HG03045 (cell line): ENCODE data around the gene S100A7A.
"Not testable (repeated sequence)": the region's sequence is repeated elsewhere in the genome, so short reads cannot be mapped to it uniquely, and the experiment has no call there.

Experiments used
- ATAC-seq: cut with Tn5 transposase; IDR thresholded peaks from one replicate; pipeline ENCODE4 v1.9.1; 2021; ENCODE audit warnings: mild to moderate bottlenecking, moderate library complexity; ENCODE audit not compliant: unreplicated experiment

The S100A7A gene

GRCh38 chr1:153447498-153448170 is 31.3 kb downstream of the S100A7A start:
- ATAC-seq, result no peak

GRCh38 chr1:153448851-153449250 is 32.5 kb downstream of the S100A7A start:
- ATAC-seq, result not testable (repeated sequence)

DNA sequence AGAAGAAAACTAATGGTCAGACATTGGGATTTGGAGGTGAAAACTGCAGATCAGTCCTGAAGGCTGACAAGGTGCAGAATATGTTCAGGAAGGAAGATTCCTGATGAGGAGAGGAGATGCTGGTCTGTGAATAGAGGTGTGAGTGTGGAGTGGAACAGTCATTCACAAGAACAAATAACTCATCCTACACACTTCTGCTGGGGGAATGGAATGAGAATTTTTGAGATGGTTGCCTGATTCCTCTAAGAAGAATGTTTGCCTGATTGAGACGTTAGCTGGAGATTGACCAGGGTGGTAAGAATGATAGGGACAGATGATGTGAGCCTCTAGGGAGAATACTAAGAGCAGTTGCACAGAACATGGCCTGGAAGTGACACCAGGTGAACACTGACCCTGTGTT is 40.1 kb downstream of the S100A7A start:
- ATAC-seq, result no peak

DNA sequence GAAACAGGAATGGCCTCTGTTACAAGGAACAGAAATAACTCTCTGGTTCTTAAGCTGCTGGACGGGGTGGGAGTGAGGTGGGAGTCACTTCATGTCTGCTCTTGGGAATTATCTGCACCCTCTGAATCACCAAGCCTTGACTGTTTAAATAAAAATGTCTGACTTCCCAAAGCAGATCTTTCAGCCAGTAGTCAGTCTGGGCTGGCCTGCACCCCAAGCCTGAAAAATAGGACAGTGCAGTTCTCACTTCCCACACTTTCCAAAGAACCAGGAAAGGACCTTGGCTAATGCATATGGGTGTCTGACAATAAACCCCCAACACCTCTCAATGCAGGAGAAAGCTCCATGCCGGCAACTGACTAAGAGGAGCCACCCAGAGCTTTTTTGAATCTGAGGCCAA is 43.3 kb downstream of the S100A7A start:
- ATAC-seq, result no peak

DNA sequence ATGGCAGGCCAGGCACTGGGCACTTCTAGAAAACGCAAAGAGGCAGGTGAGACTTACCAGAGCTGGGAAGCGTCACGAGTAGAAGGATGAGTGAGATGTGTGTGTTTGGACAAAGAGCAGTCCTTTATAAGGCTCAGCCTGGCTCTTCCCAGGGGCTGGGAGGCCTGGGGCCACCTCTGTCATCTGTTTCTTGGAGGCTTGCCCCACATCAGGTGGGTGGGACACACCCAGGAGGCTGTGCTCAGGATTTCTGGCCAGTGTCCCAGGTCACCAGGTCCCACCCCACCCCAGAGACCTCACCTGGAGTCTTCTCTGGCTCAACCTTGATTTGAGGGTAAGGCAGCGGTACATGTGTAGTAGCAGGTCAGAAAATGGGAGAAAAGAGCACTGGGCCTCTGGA is 44.2 kb downstream of the S100A7A start, which contains the start of gene S100A7:
Gene S100A7 (minus strand): TSS at position 101 of the 400 bp plus-strand sequence. CDS start 1,638 bp downstream, outside the sequence.
- no peak for ATAC-seq

DNA sequence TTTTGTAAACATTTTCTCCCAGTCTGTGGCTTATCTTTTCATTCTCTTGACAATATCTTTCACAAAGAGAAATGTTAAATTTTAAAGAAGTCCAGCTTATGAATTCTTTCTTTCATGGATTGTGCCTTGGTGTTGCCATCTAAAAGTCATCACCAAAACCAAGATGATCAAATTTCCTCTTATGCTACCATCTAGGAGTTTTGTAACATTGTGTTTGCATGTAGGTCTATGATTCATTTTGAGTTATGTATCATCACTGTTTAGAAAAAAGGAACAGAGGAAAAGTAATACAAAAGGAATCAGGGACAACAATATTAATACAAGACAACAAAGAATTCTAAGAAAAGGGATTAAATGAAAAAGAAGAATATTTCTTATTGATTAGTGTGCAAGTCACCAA is 46.4 kb downstream of the S100A7A start:
- not testable (repeated sequence) for ATAC-seq

- ATAC-seq, result no peak
Observed at GRCh38 chr1:153465811-153466636, 49.7 kb downstream of the S100A7A start.

GRCh38 chr1:153466908-153467307 is 50.6 kb downstream of the S100A7A start:
- ATAC-seq, result no peak

GRCh38 chr1:153470707-153471106 is 54.4 kb downstream of the S100A7A start:
- ATAC-seq, result no peak
